ENCODE measurements around the gene KRT16.
"Not testable (repeated sequence)": the region's sequence is repeated elsewhere in the genome, so short reads cannot be mapped to it uniquely, and the experiment has no call there.

KRT16 gene

GRCh38 chr17:41578538-41578937 lies 34.0 kb downstream of the KRT16 start:
- DNase-seq (ENCODE audit: low spot score) = no peak
- no peak for ATAC-seq (ENCODE audit: low read depth)
- peaks cover 21% of the 10 kb centered on the region for H3K36me3 ChIP-seq (ENCODE audit: low read depth)
- no peak overlapping the region for H3K4me3 ChIP-seq (ENCODE audit: severe bottlenecking)
- H3K27ac ChIP-seq (ENCODE audit: poor library complexity, severe bottlenecking) = peak overlapping the region; percentile 95
- H3K9me3 ChIP-seq (ENCODE audit: severe bottlenecking) = no peaks in the 10 kb centered on the region
- no peak for TF ChIP-seq CTCF (IDR thresholded peaks at IDR 0.05; ENCODE audit: poor library complexity, severe bottlenecking)
- no peaks in the 10 kb centered on the region for H3K27me3 ChIP-seq (ENCODE audit: insufficient read depth, poor library complexity, severe bottlenecking)
- peaks cover 19% of the 10 kb centered on the region for H3K4me1 ChIP-seq (ENCODE audit: insufficient read depth, poor library complexity, severe bottlenecking)

- H3K36me3 ChIP-seq (ENCODE audit: low read depth); H3K27ac ChIP-seq (ENCODE audit: poor library complexity, severe bottlenecking); H3K4me3 ChIP-seq (ENCODE audit: severe bottlenecking); H3K9me3 ChIP-seq (ENCODE audit: severe bottlenecking); H3K27me3 ChIP-seq (ENCODE audit: insufficient read depth, poor library complexity, severe bottlenecking): not testable (repeated sequence)
- peaks cover 16% of the 10 kb centered on the region for H3K4me1 ChIP-seq (ENCODE audit: insufficient read depth, poor library complexity, severe bottlenecking)
- peak; percentile 19 for TF ChIP-seq CTCF (IDR thresholded peaks at IDR 0.05; ENCODE audit: poor library complexity, severe bottlenecking)
- DNase-seq (ENCODE audit: low spot score) = peak; percentile 82
- ATAC-seq (ENCODE audit: low read depth) = peak; percentile 36
Measured at GRCh38 chr17:41576740-41577139, 35.8 kb downstream of the KRT16 start.

GRCh38 chr17:41575336-41575735 lies 37.2 kb downstream of the KRT16 start:
- no peak for ATAC-seq (ENCODE audit: low read depth)
- DNase-seq (ENCODE audit: low spot score) = no peak
- Histone ChIP-seq H3K36me3 (ENCODE audit: low read depth) (no peaks in the 10 kb centered on the region), H3K27ac (ENCODE audit: poor library complexity, severe bottlenecking) (no peak overlapping the region), H3K4me3 (ENCODE audit: severe bottlenecking) (no peak overlapping the region), H3K9me3 (ENCODE audit: severe bottlenecking) (no peaks in the 10 kb centered on the region), H3K27me3 (ENCODE audit: insufficient read depth, poor library complexity, severe bottlenecking) (no peaks in the 10 kb centered on the region), H3K4me1 (ENCODE audit: insufficient read depth, poor library complexity, severe bottlenecking) (peaks cover 4% of the 10 kb centered on the region)
- TF ChIP-seq CTCF (IDR thresholded peaks at IDR 0.05; ENCODE audit: poor library complexity, severe bottlenecking) = no peak

GRCh38 chr17:41571561-41572434 lies 40.8 kb downstream of the KRT16 start, which contains the start of gene KRT9:
KRT9 (minus strand) TSS chr17:41572059; CDS start chr17:41571992, 67 bp downstream.
- no peak for TF ChIP-seq CTCF (IDR thresholded peaks at IDR 0.05; ENCODE audit: poor library complexity, severe bottlenecking)
- H3K27me3 ChIP-seq (ENCODE audit: insufficient read depth, poor library complexity, severe bottlenecking) = no peaks in the 10 kb centered on the region

GRCh38 chr17:41567317-41567716 lies 45.2 kb downstream of the KRT16 start:
- no peaks in the 10 kb centered on the region for H3K9me3 ChIP-seq (ENCODE audit: severe bottlenecking)
- no peaks in the 10 kb centered on the region for H3K4me1 ChIP-seq (ENCODE audit: insufficient read depth, poor library complexity, severe bottlenecking)
- ATAC-seq (ENCODE audit: low read depth) (no peak), DNase-seq (ENCODE audit: low spot score) (no peak)
- H3K36me3 ChIP-seq (ENCODE audit: low read depth) = no peaks in the 10 kb centered on the region
- no peak for TF ChIP-seq CTCF (IDR thresholded peaks at IDR 0.05; ENCODE audit: poor library complexity, severe bottlenecking)
- H3K4me3 ChIP-seq (ENCODE audit: severe bottlenecking) = no peak overlapping the region
- H3K27me3 ChIP-seq (ENCODE audit: insufficient read depth, poor library complexity, severe bottlenecking) = no peaks in the 10 kb centered on the region
- H3K27ac ChIP-seq (ENCODE audit: poor library complexity, severe bottlenecking) = no peak overlapping the region

More at GRCh38 chr17:41571561-41572434, 40.8 kb downstream of the KRT16 start, which contains the start of gene KRT9:
- Histone ChIP-seq H3K27ac (ENCODE audit: poor library complexity, severe bottlenecking) (no peak within 1 kb of the TSS), H3K4me3 (ENCODE audit: severe bottlenecking) (no peak within 1 kb of the TSS), H3K9me3 (ENCODE audit: severe bottlenecking) (no peaks in the 10 kb centered on the region), H3K36me3 (ENCODE audit: low read depth) (no peaks in the 10 kb centered on the region), H3K4me1 (ENCODE audit: insufficient read depth, poor library complexity, severe bottlenecking) (no peaks in the 10 kb centered on the region)
- ATAC-seq (ENCODE audit: low read depth) (no peak), DNase-seq (ENCODE audit: low spot score) (no peak)
